Endothelial cell of umbilical vein (primary cell): ENCODE measurements around the gene ALDH4A1.

Source experiments
- CTCF ChIP-seq, 2 donors: IDR thresholded peaks; 1 replicate in 1 of 2; 2 replicates in 1 of 2; pipeline ENCODE4 v1.5.1; 2011; ENCODE audit warnings: low read length in 2 of 2, mild to moderate bottlenecking in 2 of 2, moderate library complexity in 2 of 2, control low read depth in 1 of 2, inconsistent platforms in 1 of 2, low read depth in 1 of 2; ENCODE audit not compliant: insufficient read depth in 1 of 2; ENCODE audit errors: extremely low read depth in 1 of 2
- EZH2 ChIP-seq: IDR thresholded peaks from 2 replicates; pipeline ENCODE4 v1.6.1; 2012; ENCODE audit warnings: borderline replicate concordance, low read depth, mild to moderate bottlenecking, moderate library complexity, low read length, inconsistent platforms; ENCODE audit not compliant: severe bottlenecking
- POLR2A ChIP-seq: IDR thresholded peaks from 2 replicates; pipeline ENCODE4 v1.6.1; 2012; ENCODE audit warnings: low read depth, mild to moderate bottlenecking, control low read depth, low read length

- TF ChIP-seq CTCF (IDR thresholded peaks at IDR 0.05; ENCODE audit: extremely low read depth in 1 of 2, insufficient read depth in 1 of 2, low read depth in 1 of 2, low read length in 2 of 2) (no peak), EZH2 (no peak), POLR2A (no peak)
These were observed 40.8 kb upstream of the ALDH4A1 start for GRCh38 chr1:18943162-18943561.
